IMR-90 (cell line): ENCODE data around the gene TPM2.

ENCODE experiments used
- POLR2A ChIP-seq: IDR thresholded peaks from 2 replicates; pipeline ENCODE4 v1.6.1; 2012; ENCODE audit warnings: mild to moderate bottlenecking, low read depth, low read length
- RAD21 ChIP-seq: IDR thresholded peaks from 2 replicates; pipeline ENCODE4 v1.6.1; 2012; ENCODE audit warnings: low read length, improper control_type of control experiment

- TF ChIP-seq POLR2A (no peak), RAD21 (no peak)
These were observed 10.3 kb upstream of the TPM2 start for GRCh38 chr9:35700031-35700430.
